ENCODE results near the gene DIP2B. TPM values are rescaled to one million over a fixed set of nuclear protein-coding genes. Genes with fewer than 3 reads are reported as not detected.

DIP2B gene
- total RNA-seq, 1 donor from 2014 or later = 30.2 TPM

DNA sequence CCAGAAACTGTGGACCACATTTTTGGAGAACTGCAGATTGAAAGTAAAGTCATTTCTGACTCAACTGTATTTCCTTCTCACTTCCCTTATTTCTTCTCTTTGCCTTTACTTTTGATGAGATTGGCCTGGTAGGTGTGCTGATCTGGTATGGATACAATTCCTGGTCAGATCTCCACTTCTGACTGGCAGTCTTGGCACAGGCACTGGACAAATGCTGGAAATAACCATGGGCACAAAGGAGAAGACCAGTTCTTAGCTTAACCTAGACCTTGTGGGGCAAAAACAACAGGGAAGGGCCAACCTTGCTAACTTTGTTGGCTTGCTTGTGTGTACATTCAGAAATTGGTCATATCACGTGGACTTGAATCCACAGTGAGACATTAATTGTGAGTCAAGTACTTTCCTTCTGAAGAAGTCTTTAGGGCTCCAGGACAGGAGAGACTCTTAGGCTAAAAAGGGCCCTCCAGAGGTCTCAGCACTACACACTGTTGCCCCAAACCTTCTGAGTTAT lies 75.0 kb downstream of the DIP2B start:
- Mint-ChIP-seq H3K4me1 (ENCODE audit: low read depth) (peaks cover 14% of the 10 kb centered on the region), H3K36me3 (ENCODE audit: insufficient read depth) (no peaks in the 10 kb centered on the region), H3K4me3 (ENCODE audit: low read depth) (no peak overlapping the region), H3K9me3 (ENCODE audit: low read depth) (no peaks in the 10 kb centered on the region), H3K27me3 (no peaks in the 10 kb centered on the region), H3K27ac (no peak overlapping the region)
- TF ChIP-seq CTCF (IDR thresholded peaks at IDR 0.05; ENCODE audit: unreplicated experiment) = no peak
- DNase-seq (ENCODE audit: low spot score, unreplicated experiment) = no peak

- no peak for TF ChIP-seq CTCF (IDR thresholded peaks at IDR 0.05; ENCODE audit: unreplicated experiment)
- Mint-ChIP-seq H3K36me3 (ENCODE audit: insufficient read depth) (no peaks in the 10 kb centered on the region), H3K4me1 (ENCODE audit: low read depth) (peaks cover 10% of the 10 kb centered on the region), H3K9me3 (ENCODE audit: low read depth) (no peaks in the 10 kb centered on the region), H3K27me3 (no peaks in the 10 kb centered on the region), H3K4me3 (ENCODE audit: low read depth) (no peak overlapping the region), H3K27ac (no peak overlapping the region)
- no peak for DNase-seq (ENCODE audit: low spot score, unreplicated experiment)
Observed at GRCh38 chr12:50580436-50580835, 75.7 kb downstream of the DIP2B start.

GRCh38 chr12:50581226-50582184 lies 76.7 kb downstream of the DIP2B start:
- Mint-ChIP-seq H3K27ac (peak overlapping the region; percentile 30), H3K4me3 (ENCODE audit: low read depth) (no peak overlapping the region), H3K9me3 (ENCODE audit: low read depth) (no peaks in the 10 kb centered on the region)

DNA sequence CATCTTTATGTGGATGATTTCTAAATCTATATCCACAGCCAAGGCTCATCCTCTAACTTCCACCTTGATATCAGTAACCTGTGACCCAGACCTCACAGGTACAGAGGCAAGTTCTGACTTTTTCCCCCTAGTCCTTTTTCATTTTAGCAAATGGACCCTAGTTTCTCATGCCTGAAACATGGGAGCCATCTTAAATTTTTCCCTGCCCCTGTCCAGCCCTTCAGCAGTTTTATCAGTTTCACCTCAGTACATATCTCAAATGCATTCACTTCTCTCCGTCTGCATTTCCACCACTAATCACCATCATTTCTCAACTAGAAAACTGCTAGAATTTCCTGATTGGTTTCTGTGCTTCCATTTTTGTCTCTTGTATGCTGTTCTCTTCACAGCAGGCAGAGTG lies 79.3 kb downstream of the DIP2B start:
- no peaks in the 10 kb centered on the region for H3K9me3 Mint-ChIP-seq (ENCODE audit: low read depth)
- DNase-seq (ENCODE audit: low spot score, unreplicated experiment) = no peak
- peaks cover 18% of the 10 kb centered on the region for H3K4me1 Mint-ChIP-seq (ENCODE audit: low read depth)
- H3K36me3 Mint-ChIP-seq (ENCODE audit: insufficient read depth) = peaks cover 1% of the 10 kb centered on the region
- no peak overlapping the region for H3K27ac Mint-ChIP-seq
- no peaks in the 10 kb centered on the region for H3K27me3 Mint-ChIP-seq
- H3K4me3 Mint-ChIP-seq (ENCODE audit: low read depth) = no peak overlapping the region
- no peak for TF ChIP-seq CTCF (IDR thresholded peaks at IDR 0.05; ENCODE audit: unreplicated experiment)

More at GRCh38 chr12:50581226-50582184, 76.7 kb downstream of the DIP2B start:
- H3K27me3 Mint-ChIP-seq = no peaks in the 10 kb centered on the region
- H3K36me3 Mint-ChIP-seq (ENCODE audit: insufficient read depth) = no peaks in the 10 kb centered on the region
- no peak for TF ChIP-seq CTCF (IDR thresholded peaks at IDR 0.05; ENCODE audit: unreplicated experiment)
- DNase-seq (ENCODE audit: low spot score, unreplicated experiment) = no peak
- H3K4me1 Mint-ChIP-seq (ENCODE audit: low read depth) = peaks cover 8% of the 10 kb centered on the region

DNA sequence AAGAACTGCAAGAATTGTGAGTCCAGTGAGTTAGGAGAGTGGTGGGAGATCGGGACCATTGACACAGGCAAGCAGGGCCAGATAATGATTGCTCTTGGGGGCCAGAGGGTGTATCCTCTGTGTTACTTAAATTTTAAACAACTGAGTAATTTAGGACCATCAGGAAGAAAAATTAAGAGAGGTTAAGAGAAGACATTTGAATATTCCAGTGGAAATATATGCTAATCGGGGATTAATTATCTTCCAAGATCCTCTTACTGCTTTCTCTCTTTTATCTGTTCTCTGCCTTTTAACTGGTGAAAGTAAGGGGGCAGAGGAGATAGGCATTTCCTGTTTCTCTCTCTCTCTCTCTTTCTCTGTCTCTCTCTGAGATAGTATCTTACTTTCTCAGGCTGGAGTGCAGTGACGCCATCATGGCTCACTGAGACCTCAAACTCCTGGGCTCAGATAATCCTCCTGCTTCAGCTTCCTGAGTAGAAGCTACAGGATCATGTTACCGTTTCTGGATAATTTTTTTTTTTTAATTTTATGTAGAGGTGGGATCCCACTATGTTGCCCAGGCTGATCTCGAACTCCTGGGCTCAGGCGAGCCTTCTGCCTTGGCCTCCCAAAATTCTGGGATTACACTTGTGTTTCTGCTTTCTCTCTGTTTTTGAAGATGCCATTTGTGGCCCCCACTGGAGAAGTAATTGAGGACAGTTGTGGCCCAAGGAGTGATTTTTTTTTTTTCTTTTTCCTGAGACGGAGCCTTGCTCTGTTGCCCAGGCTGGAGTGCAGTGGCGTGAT lies 85.1 kb downstream of the DIP2B start:
- Mint-ChIP-seq H3K4me1 (ENCODE audit: low read depth) (peaks cover 10% of the 10 kb centered on the region), H3K4me3 (ENCODE audit: low read depth) (no peak overlapping the region), H3K36me3 (ENCODE audit: insufficient read depth) (peaks cover 1% of the 10 kb centered on the region), H3K27ac (peak overlapping the region; percentile 54), H3K27me3 (no peaks in the 10 kb centered on the region), H3K9me3 (ENCODE audit: low read depth) (no peaks in the 10 kb centered on the region)
- TF ChIP-seq CTCF (IDR thresholded peaks at IDR 0.05; ENCODE audit: unreplicated experiment) = no peak
- DNase-seq (ENCODE audit: low spot score, unreplicated experiment) = no peak

All from progenitor cell of endocrine pancreas (in vitro differentiated cells).